ENCODE data around the gene C9orf57.
A peak's percentile ranks its signal among the peaks of the same experiment; 100 is the strongest.
"Not testable (repeated sequence)": the region's sequence is repeated elsewhere in the genome, so short reads cannot be mapped to it uniquely, and the experiment has no call there.

The C9orf57 gene

DNA sequence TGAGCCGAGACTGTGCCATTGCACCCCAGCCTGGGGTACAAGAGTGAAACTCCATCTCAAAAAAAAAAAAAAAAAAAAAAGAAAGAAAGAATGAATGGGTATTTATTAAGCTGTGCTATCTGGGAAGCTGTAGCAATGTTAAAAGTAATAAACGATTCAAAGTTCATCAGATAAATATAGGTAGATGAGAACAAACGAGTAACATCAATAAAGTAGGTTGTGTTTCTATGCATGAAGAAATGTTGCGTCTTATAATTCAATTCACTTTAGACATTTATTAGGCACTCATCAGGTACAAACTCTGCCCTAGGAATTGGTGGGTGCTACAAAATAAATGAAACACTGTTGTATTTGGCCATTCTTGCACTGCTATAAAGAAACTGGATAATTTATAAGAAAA lies 36.8 kb downstream of the C9orf57 start:
- DNase-seq (ENCODE audit: low read depth): no peak

DNA sequence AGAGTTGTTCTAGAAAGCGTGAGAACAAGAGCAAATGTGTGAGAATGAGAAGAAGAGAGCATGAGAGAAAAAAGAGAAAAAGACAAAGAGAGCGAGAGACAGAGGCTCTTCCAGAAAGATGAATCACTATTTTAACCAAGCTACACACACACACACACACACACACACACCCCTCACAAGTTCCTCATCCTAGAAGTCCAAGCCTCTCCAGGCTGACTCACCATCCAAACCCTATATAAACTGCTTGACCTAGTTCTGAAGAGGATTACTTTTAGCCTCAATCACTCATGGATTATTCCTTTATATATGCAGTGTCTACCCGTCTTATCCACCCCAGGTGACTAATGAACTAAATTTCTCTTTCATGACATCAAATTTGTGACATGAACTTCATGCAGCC lies 37.6 kb downstream of the C9orf57 start:
- peak; percentile 83 for DNase-seq (ENCODE audit: low read depth)

DNA sequence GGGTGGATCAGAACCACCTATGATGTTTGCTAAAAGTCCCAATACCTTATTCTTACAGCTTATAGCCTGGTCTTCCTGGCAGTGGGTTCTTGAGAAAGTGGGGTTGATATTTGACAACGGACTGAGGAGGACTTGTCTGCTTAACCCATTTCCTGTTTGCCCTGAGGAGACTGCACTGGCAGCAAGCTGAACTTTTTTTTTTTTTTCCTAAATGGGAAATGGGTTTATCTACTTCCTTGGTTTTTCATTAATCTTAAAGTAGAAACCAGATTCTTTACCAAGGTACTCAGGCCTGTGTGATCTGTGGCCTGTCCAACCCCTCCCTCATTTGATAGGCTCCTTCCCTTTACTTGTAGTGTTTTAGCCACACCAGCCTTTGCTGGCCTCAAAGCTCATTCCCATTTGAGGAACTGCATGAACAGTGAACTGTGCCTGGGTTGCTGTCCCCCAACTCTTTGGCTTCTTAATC lies 47.1 kb downstream of the C9orf57 start:
- no peak for DNase-seq (ENCODE audit: low read depth)

DNA sequence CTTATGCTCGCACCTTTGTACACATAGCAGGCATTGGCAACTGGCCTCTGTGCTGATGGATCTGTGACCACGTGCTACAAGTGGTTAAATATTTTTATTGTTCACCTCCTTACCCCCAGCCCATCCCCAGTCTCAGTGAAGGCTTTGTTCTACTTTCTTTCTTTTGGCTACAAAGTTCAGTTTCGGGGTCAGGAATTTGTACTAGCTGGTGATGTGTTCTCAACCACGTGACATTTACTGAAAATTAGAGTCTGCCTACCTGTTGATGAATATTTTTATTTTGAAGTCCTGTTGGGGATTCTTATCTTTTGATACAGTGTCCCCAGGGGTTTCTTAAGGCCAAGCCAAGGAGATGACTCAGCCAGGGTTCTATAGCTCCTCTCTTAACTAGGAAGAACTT lies 47.8 kb downstream of the C9orf57 start:
- no peak for DNase-seq (ENCODE audit: low read depth)

DNA sequence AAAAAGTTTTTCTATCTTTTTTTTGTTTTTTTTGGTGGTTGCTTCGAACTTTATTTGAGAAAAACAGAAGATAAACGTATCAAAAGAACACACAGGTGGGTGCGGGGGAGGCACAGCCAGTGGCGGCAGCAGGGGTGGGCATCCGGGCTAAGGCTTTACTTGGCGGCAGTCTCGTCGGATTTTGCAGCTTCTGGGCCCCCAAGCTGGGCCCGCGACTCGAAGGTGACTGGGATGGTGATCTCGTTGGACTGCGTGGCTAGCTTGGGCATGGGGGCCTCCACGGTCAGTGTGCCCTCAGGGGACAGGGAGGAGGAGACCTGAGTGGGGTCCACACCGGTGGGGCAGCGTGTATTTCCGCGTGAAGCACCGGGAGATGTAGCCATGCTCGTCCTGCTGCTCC lies 52.7 kb downstream of the C9orf57 start:
- DNase-seq (ENCODE audit: low read depth): not testable (repeated sequence)

DNA sequence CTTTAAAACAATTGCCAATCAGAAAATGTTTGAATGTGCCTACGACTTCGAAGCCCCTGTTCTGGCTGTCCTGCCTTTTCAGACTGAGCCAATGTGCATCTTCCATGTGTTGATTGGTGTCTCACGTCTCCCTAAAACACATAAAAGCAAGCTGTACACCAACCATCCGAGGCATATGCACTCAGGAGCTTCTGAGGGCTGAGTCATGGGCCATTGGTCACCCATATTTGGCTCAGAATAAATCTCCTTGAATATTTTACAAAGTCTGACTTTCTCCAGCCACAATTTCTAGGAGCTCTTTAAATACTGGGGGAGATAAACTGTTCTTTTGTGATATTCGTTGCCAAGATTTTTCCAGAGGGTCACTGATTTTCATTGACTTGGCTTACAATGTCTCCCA lies 53.9 kb downstream of the C9orf57 start:
- peak; percentile 17 for DNase-seq (ENCODE audit: low read depth)

DNA sequence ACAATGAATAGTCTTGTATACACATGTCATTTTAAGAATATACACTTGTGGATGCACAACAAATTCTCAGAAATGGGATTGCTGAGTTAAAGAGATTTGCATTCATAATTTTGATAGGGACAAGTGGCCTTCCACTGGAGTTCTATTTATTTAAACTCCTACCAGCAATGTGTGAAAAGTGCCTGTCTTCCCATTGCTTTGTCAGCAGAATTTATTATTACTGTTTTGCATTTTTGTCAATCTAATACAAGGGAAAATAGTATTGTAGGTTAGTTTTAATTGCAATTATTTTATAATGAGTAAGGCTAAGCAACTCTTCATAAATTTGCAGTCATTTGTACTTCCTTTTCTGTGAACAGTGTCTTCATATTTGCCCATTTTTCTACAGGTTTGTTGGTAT lies 55.0 kb downstream of the C9orf57 start:
- no peak for DNase-seq (ENCODE audit: low read depth)
